GM13977 (cell line): ENCODE results near the gene PPFIA1.

Experiments used
- DNase-seq: peaks from one replicate; pipeline ENCODE4 v3.0.0; 2012; ENCODE audit warnings: low spot score
- CTCF ChIP-seq: IDR thresholded peaks from 2 replicates; pipeline ENCODE4 v1.5.1; 2012; ENCODE audit warnings: mild to moderate bottlenecking, control low read depth; ENCODE audit not compliant: insufficient read depth; ENCODE audit errors: extremely low read depth, missing control alignments
- in situ Hi-C: fragments of 300-500 bp; cut with MboI; formaldehyde crosslinking; loops from one replicate; pipeline ENCODE4 v1.12.0; 2022; ENCODE audit warnings: low sequenced_read_pairs, low pct_unique_long_range_greater_than_20kb, mixed read lengths, inconsistent platforms; ENCODE audit not compliant: unreplicated experiment

Gene PPFIA1

DNA sequence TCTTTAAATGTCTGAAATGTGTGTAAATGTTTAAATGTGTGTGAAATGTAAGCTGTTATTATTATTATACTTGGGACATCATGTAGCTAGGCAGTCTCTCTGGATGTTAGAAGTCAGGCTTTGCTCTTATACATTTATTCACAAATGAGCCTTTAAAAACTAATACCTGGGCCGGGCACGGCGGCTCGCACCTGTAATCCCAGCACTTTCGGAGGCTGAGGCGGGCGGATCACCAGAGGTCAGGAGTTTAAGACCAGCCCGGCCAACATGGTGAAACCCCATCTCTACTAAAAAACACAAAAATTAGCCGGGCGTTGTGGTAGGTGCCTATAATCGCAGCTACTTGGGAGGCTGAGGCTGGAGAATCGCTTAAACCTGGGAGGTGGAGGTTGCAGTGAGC is 106.1 kb downstream of the PPFIA1 start:
- no peak for TF ChIP-seq CTCF
- in situ Hi-C loops: no loop called here
- DNase-seq: no peak

DNA sequence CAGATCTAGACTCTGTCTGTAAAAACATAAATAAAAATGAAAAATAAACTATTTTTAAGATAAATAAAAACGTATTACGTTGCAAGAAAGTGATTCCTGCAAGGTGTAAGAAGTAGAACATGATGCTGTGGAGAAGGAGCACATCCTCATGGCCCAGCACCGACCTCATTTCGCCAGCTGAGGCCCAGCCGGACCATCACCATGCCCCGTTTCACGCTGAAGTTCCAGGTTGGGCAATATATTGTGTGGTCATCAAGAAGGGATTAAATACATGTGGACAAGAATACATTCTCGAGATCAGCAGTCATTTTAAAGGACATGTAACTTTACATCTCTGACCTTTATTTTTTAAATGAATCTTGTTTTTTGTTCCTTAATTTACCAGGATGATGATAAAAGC is 107.2 kb downstream of the PPFIA1 start:
- TF ChIP-seq CTCF: no peak
- DNase-seq: no peak
- in situ Hi-C loops: no loop called here

DNA sequence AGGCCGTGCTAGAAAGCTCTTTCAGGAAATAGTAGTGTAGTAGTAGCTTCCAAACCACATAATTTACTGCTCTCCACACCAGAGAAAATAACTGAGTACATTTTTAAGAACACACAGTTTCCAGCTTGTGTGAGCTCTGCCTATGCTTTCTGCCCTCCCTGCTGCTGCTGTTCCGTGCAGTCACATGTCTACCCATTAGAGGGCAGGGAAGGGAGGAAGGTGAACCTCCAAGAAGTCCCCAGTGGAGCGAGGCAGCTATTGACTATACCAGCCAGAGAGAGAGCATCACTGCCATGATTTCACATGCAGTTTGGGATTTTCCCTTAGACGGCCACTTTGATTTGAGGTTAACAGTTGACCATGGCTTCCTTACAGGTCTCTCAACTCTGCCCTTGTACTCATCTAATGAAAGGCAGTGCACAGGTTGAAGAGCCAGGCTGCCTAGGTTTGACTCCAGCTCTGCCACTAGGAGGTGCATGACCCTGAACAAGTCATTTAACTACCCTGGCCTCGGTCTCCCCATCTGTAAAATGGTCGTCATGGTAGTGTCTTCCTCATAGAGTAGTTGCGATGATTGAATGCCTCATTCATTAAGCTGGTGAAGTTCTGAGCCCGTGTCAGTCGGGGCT is 108.1 kb downstream of the PPFIA1 start:
- TF ChIP-seq CTCF: peak; percentile 27
- DNase-seq: no peak
- in situ Hi-C loops: no loop called here

- in situ Hi-C loops: no loop called here
- DNase-seq: no peak
- TF ChIP-seq CTCF: no peak
Measured at GRCh38 chr11:70381350-70381749, 110.9 kb downstream of the PPFIA1 start.

DNA sequence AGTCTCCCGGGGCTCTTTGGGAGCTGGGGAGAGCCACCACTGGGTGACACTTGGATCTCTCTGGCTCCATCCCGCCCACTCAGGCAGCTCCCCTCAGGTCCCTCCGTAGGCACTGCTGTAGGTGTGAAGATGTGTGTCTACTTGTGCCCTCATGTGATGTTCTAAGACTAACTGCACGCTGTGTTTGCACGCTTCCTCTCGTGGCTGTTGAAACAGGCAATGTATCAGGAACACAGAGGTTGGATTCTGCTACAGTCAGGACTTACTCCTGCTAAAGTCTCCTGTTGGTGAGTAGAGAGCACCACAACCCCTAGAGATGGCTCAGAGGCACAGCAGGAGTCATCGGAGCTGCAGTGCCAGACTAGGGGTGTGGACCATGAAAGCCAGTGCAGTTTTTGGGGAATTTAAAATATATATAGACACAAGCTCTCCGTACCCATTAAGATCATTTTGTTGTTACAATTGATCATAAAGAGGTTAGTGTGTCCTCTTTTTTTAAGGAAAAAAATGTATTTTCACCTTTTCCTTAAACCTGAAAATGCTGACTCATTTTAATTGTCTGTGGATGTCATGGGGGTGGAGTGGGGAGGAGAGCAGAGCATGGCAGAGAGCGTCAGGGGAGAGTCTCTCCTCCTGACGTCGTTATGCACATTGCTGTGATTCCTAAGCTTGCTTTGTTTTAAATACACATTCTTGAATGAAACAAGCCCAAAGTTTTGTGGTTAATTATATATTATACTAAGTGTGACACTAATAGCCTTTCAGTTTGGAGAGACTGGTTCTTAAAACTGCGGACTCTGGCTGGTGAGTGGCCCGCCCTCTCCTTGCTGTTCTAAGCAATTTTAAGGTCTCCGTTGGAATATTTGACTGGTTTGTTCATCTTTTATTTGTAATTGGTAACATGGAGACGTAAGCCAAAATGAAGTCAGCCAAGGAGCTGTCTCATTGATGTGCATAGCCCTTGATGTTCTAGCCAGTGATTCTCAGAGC is 111.7 kb downstream of the PPFIA1 start:
- in situ Hi-C loops: no loop called here
- TF ChIP-seq CTCF: no peak
- no peak for DNase-seq

DNA sequence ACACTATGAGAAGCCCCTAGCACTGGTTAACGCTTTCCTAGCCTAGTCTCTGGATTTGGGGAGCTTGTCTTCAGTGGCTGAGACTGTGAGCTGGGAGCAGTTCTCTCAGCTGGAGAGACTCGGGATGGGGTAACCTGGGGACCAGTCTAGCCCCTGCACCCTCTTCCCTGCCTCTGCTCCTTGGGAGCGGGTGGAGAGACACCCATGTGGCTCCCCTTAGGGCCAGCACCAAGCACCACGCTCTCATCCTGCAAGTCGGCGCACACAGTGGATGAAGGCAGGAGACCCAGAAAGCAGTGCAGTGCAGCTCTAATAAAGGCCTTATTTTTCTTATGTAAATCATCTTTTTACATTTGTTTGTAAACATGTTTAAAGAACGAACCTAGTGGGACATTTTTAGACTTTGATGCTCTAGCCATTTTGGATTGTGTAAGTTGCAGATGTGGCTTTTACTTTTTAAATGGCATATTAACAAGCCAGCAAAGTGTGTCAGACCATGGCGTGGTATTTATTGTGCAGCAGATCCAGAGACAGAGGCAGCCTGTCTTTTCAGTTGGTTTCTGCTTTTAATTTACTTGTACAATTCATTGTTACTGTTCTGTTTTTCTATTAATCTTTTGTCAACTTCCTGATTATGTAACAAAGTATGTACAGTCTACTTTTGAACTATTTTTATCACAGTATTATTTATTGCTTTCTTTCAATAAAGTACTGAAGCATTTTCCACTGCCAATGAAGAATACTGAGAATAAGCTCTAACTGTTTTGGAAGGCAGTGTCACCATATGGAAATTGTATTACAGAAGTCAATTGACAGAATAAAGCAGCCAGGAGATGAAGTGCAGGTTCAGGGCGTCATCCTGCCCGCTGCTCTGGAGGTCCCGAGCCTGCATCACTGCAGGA is 113.4 kb downstream of the PPFIA1 start:
- no peak for TF ChIP-seq CTCF
- DNase-seq: no peak
- in situ Hi-C loops: no loop called here
